ENCODE measurements around the gene CASQ1.

DNA sequence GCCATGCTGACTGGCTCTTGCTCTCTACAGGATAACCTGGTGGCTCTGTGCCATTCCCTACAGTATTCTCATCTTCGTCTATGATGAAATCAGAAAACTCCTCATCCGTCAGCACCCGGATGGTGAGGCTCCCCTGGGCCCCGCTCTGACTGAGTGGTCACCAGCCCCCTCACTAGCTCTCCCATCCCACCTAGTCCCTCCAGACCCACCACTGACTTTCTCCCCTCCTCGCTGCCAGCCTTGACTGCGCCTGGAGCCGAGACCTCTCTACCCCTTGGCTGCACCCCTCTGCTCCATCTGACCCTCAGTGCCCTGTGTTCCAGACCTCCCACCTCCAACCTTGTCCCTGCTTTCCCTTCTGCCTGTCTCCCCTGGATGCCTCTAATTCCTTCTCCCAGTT, 4.1 kb upstream of the CASQ1 start:
- TF ChIP-seq TAF1 (IDR thresholded peaks at IDR 0.05; ENCODE audit: low read depth) (no peak), CTCF (IDR thresholded peaks at IDR 0.05; ENCODE audit: poor library complexity, severe bottlenecking) (no peak)
